IPS-18a (cell line): ENCODE measurements around the gene LDB3.

ENCODE experiments used
- H3K27ac ChIP-seq: one replicate; pipeline ENCODE4 v1.5.1; 2013; ENCODE audit warnings: low read length
- H3K27me3 ChIP-seq: one replicate; pipeline ENCODE4 v1.6.1; 2013; ENCODE audit warnings: mild to moderate bottlenecking, low read length; ENCODE audit not compliant: control insufficient read depth, insufficient read depth
- H3K36me3 ChIP-seq: one replicate; pipeline ENCODE4 v1.6.1; 2013; ENCODE audit warnings: low read depth, low read length; ENCODE audit not compliant: control insufficient read depth
- H3K4me1 ChIP-seq: one replicate; pipeline ENCODE4 v1.6.1; 2013; ENCODE audit warnings: low read depth, low read length; ENCODE audit not compliant: control insufficient read depth
- H3K4me3 ChIP-seq: one replicate; pipeline ENCODE4 v1.5.1; 2013; ENCODE audit warnings: low read length
- H3K9ac ChIP-seq: one replicate; pipeline ENCODE4 v1.6.1; 2013; ENCODE audit warnings: mild to moderate bottlenecking, low read length, moderate library complexity
- H3K9me3 ChIP-seq: one replicate; pipeline ENCODE4 v1.6.1; 2013; ENCODE audit warnings: low read depth, low read length; ENCODE audit not compliant: control insufficient read depth

LDB3 gene

GRCh38 chr10:86715156-86715795 lies 47.0 kb downstream of the LDB3 start:
- Histone ChIP-seq H3K9me3 (no peaks in the 10 kb centered on the region), H3K36me3 (no peaks in the 10 kb centered on the region), H3K4me1 (peaks cover 5% of the 10 kb centered on the region), H3K9ac (no peak overlapping the region), H3K27me3 (no peaks in the 10 kb centered on the region), H3K4me3 (no peak overlapping the region), H3K27ac (no peak overlapping the region)

- no peaks in the 10 kb centered on the region for H3K27me3 ChIP-seq
- H3K4me3 ChIP-seq: no peak overlapping the region
- peaks cover 5% of the 10 kb centered on the region for H3K4me1 ChIP-seq
- H3K9ac ChIP-seq: no peak overlapping the region
- H3K27ac ChIP-seq: no peak overlapping the region
- no peaks in the 10 kb centered on the region for H3K9me3 ChIP-seq
- no peaks in the 10 kb centered on the region for H3K36me3 ChIP-seq
Observed at GRCh38 chr10:86715836-86716235, 47.5 kb downstream of the LDB3 start.

- Histone ChIP-seq H3K27me3 (no peaks in the 10 kb centered on the region), H3K27ac (no peak overlapping the region), H3K4me1 (peaks cover 5% of the 10 kb centered on the region), H3K9ac (no peak overlapping the region), H3K9me3 (no peaks in the 10 kb centered on the region), H3K36me3 (no peaks in the 10 kb centered on the region), H3K4me3 (no peak overlapping the region)
Observed at GRCh38 chr10:86716466-86716865, 48.2 kb downstream of the LDB3 start.

GRCh38 chr10:86718556-86718955 lies 50.2 kb downstream of the LDB3 start:
- Histone ChIP-seq H3K27me3 (no peaks in the 10 kb centered on the region), H3K4me1 (no peaks in the 10 kb centered on the region), H3K36me3 (no peaks in the 10 kb centered on the region), H3K9me3 (no peaks in the 10 kb centered on the region), H3K27ac (no peak overlapping the region), H3K4me3 (no peak overlapping the region), H3K9ac (no peak overlapping the region)

- H3K36me3 ChIP-seq: no peaks in the 10 kb centered on the region
Observed at GRCh38 chr10:86721232-86721631, 52.9 kb downstream of the LDB3 start.

GRCh38 chr10:86723009-86723408 lies 54.7 kb downstream of the LDB3 start:
- H3K36me3 ChIP-seq: no peaks in the 10 kb centered on the region
- H3K9me3 ChIP-seq: no peaks in the 10 kb centered on the region
- no peak overlapping the region for H3K9ac ChIP-seq
- no peaks in the 10 kb centered on the region for H3K4me1 ChIP-seq
- no peak overlapping the region for H3K4me3 ChIP-seq
- H3K27ac ChIP-seq: no peak overlapping the region
- no peaks in the 10 kb centered on the region for H3K27me3 ChIP-seq

More at GRCh38 chr10:86721232-86721631, 52.9 kb downstream of the LDB3 start:
- Histone ChIP-seq H3K9ac (no peak overlapping the region), H3K4me3 (no peak overlapping the region), H3K4me1 (no peaks in the 10 kb centered on the region), H3K9me3 (no peaks in the 10 kb centered on the region), H3K27me3 (no peaks in the 10 kb centered on the region), H3K27ac (no peak overlapping the region)

GRCh38 chr10:86724445-86724844 lies 56.1 kb downstream of the LDB3 start:
- H3K27me3 ChIP-seq: no peaks in the 10 kb centered on the region
- no peaks in the 10 kb centered on the region for H3K36me3 ChIP-seq
- no peaks in the 10 kb centered on the region for H3K4me1 ChIP-seq
- no peak overlapping the region for H3K27ac ChIP-seq
- no peaks in the 10 kb centered on the region for H3K9me3 ChIP-seq
- no peak overlapping the region for H3K4me3 ChIP-seq
- no peak overlapping the region for H3K9ac ChIP-seq

- Histone ChIP-seq H3K9me3 (no peaks in the 10 kb centered on the region), H3K4me1 (no peaks in the 10 kb centered on the region), H3K9ac (no peak overlapping the region), H3K27ac (no peak overlapping the region), H3K4me3 (no peak overlapping the region), H3K36me3 (no peaks in the 10 kb centered on the region), H3K27me3 (no peaks in the 10 kb centered on the region)
Observed at GRCh38 chr10:86725980-86726676, 57.8 kb downstream of the LDB3 start.

- Histone ChIP-seq H3K4me3 (no peak overlapping the region), H3K27me3 (no peaks in the 10 kb centered on the region), H3K4me1 (no peaks in the 10 kb centered on the region)
Observed at GRCh38 chr10:86726677-86726999, 58.3 kb downstream of the LDB3 start.

GRCh38 chr10:86727470-86727869 lies 59.2 kb downstream of the LDB3 start:
- no peaks in the 10 kb centered on the region for H3K9me3 ChIP-seq
- no peak overlapping the region for H3K9ac ChIP-seq
- no peaks in the 10 kb centered on the region for H3K36me3 ChIP-seq
- no peak overlapping the region for H3K27ac ChIP-seq
- no peaks in the 10 kb centered on the region for H3K27me3 ChIP-seq
- H3K4me3 ChIP-seq: no peak overlapping the region
- H3K4me1 ChIP-seq: no peaks in the 10 kb centered on the region

More at GRCh38 chr10:86726677-86726999, 58.3 kb downstream of the LDB3 start:
- no peaks in the 10 kb centered on the region for H3K9me3 ChIP-seq
- H3K9ac ChIP-seq: no peak overlapping the region
- H3K36me3 ChIP-seq: no peaks in the 10 kb centered on the region
- H3K27ac ChIP-seq: no peak overlapping the region

GRCh38 chr10:86728056-86728455 lies 59.7 kb downstream of the LDB3 start:
- Histone ChIP-seq H3K27ac (no peak overlapping the region), H3K9ac (no peak overlapping the region), H3K27me3 (no peaks in the 10 kb centered on the region)

GRCh38 chr10:86729677-86730076 lies 61.4 kb downstream of the LDB3 start:
- Histone ChIP-seq H3K9ac (no peak overlapping the region), H3K9me3 (no peaks in the 10 kb centered on the region), H3K4me1 (no peaks in the 10 kb centered on the region), H3K36me3 (no peaks in the 10 kb centered on the region), H3K27ac (no peak overlapping the region), H3K4me3 (no peak overlapping the region), H3K27me3 (no peaks in the 10 kb centered on the region)

More at GRCh38 chr10:86728056-86728455, 59.7 kb downstream of the LDB3 start:
- Histone ChIP-seq H3K4me3 (no peak overlapping the region), H3K36me3 (no peaks in the 10 kb centered on the region), H3K9me3 (no peaks in the 10 kb centered on the region), H3K4me1 (no peaks in the 10 kb centered on the region)
